ENCODE results near the gene PVR.

GRCh38 chr19:44690131-44690440, 46.4 kb downstream of the PVR start:
- TF ChIP-seq, protein P1, sequence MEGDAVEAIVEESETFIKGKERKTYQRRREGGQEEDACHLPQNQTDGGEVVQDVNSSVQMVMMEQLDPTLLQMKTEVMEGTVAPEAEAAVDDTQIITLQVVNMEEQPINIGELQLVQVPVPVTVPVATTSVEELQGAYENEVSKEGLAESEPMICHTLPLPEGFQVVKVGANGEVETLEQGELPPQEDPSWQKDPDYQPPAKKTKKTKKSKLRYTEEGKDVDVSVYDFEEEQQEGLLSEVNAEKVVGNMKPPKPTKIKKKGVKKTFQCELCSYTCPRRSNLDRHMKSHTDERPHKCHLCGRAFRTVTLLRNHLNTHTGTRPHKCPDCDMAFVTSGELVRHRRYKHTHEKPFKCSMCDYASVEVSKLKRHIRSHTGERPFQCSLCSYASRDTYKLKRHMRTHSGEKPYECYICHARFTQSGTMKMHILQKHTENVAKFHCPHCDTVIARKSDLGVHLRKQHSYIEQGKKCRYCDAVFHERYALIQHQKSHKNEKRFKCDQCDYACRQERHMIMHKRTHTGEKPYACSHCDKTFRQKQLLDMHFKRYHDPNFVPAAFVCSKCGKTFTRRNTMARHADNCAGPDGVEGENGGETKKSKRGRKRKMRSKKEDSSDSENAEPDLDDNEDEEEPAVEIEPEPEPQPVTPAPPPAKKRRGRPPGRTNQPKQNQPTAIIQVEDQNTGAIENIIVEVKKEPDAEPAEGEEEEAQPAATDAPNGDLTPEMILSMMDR (IDR thresholded peaks at IDR 0.05) = no peak
- TF ChIP-seq POLR2A (IDR thresholded peaks at IDR 0.05) = no peak

All from breast epithelium (tissue), 3 donors.